ENCODE results near the gene ANAPC2. TPM values are rescaled to one million over a fixed set of nuclear protein-coding genes. Genes with fewer than 3 reads are reported as not detected.

Gene ANAPC2
- polyA plus RNA-seq, 2 of the 4 experiments (the other 2 are of a cell fraction), result 17.5 to 40.7 TPM

GRCh38 chr9:137223078-137223970, 35.0 kb upstream of the ANAPC2 start (continued):
- no peak for TF ChIP-seq REST (IDR thresholded peaks at IDR 0.05)
- TF ChIP-seq POLR2AphosphoS2 (conservative IDR thresholded peaks at IDR 0.05; ENCODE audit: low read length), result no peak
- TF ChIP-seq RARB (CRISPR knock-in tag; IDR thresholded peaks at IDR 0.05), result no peak
- TF ChIP-seq POLR2A (IDR thresholded peaks at IDR 0.05; ENCODE audit: low read length), result peak; percentile 60
- TF ChIP-seq EHMT2 (IDR thresholded peaks at IDR 0.05; ENCODE audit: low read depth), result no peak
- TF ChIP-seq ESRRA (IDR thresholded peaks at IDR 0.05; ENCODE audit: borderline replicate concordance, low read length), result no peak
- no peak for TF ChIP-seq NR3C1 (IDR thresholded peaks at IDR 0.05)
- TF ChIP-seq, protein P1, sequence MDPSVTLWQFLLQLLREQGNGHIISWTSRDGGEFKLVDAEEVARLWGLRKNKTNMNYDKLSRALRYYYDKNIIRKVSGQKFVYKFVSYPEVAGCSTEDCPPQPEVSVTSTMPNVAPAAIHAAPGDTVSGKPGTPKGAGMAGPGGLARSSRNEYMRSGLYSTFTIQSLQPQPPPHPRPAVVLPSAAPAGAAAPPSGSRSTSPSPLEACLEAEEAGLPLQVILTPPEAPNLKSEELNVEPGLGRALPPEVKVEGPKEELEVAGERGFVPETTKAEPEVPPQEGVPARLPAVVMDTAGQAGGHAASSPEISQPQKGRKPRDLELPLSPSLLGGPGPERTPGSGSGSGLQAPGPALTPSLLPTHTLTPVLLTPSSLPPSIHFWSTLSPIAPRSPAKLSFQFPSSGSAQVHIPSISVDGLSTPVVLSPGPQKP (IDR thresholded peaks at IDR 0.05; ENCODE audit: low read depth, low read length), result no peak
- TF ChIP-seq TFCP2L1 (CRISPR knock-in tag; IDR thresholded peaks at IDR 0.05), result no peak
- no peak for TF ChIP-seq TP53 (CRISPR knock-in tag; IDR thresholded peaks at IDR 0.05)

DNA sequence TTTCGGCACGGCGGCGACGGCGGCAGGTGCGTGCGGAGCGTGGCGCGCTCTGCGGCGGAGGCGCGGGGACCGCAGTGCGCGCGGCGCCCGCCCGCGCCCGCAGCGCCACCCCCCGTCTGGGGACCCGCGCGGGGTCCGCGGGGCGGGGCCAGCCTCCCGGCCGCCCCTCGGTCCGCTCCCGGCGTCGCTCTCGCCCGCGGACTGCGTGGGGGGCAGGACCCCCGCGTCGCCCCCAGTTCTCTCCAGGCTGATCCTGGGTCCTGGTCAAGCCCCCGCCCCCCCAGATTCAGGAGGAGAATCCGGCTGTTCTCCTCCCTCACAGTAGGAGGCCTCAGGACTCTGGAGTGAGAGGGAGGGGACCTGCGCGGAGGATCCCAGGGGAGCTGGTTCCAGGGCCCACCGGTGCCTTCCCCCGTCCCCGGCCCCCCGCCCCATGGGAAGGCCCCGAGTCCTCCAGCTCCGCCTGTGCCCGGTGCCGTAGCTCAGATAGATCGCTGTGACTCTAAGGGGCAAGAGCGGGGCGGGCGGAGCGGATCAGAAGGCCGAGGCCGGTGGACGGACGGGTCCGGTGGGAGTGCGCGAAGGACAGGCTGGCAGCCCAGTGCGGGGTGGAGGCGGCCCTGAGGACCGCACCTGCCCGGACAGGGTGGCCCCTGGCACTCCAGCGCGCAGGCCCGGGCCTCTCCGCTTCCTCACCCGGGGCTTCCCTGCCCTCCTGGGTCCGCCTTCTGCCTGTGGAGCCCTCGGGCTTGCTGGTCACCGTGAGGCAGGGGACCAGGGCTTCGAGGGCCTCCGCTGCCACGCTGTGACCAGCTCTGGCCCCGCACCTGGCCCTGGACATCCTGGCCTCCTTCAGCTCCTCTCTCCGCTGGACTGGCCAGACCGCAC, 34.1 kb upstream of the ANAPC2 start, which contains the start of gene RNF208:
Gene RNF208, minus strand, starts transcription at position 51 of the 888 bp plus-strand sequence. CDS start 1,028 bp downstream, outside the sequence.
- H3K4me2 ChIP-seq, result peak within 1 kb of the TSS; percentile 82
- no peak for FAIRE-seq
- ChIA-PET POLR2A (interaction anchor here (0.6 to 3.5 kb wide), 14 partner anchors 13 to 375 kb away, joined by 3 to 37 read pairs (median 6); partner anchors contain the start of genes ANAPC2, SSNA1, TOR4A and TPRN), CTCF (interaction anchor here (0.7 to 10.1 kb wide), 11 partner anchors 12 to 193 kb away, joined by 3 to 113 read pairs (median 7); partner anchors contain the start of genes ANAPC2, NPDC1, SSNA1 and TUBB4B)
- no peak for DNase-seq (ENCODE audit: low read depth in 1 of 2, low spot score in 1 of 2)
- H3K27ac ChIP-seq, result peak within 1 kb of the TSS; percentile 89 to 93
- 91% methylated on average over 71 of the region's 88 CpGs for WGBS (ENCODE audit: missing lambda C conversion rate)
- no peaks in the 10 kb centered on the region for H3K9me3 ChIP-seq
- H3K4me1 ChIP-seq, result peaks cover 64% of the 10 kb centered on the region
- H3K4me3 ChIP-seq, result peak within 1 kb of the TSS; percentile 72
- ATAC-seq, result peak; percentile 0; a peak in 3 of 6 replicates
- TF ChIP-seq TP53 (CRISPR knock-in tag; IDR thresholded peaks at IDR 0.05) (no peak), CBX8 (IDR thresholded peaks at IDR 0.05) (no peak), EHMT2 (IDR thresholded peaks at IDR 0.05; ENCODE audit: low read depth) (no peak), HOXB5 (CRISPR knock-in tag; IDR thresholded peaks at IDR 0.05) (no peak)

- Histone ChIP-seq H3K4me1 (peaks cover 64% of the 10 kb centered on the region), H3K4me3 (peak overlapping the region; percentile 28)
- TF ChIP-seq EHMT2 (IDR thresholded peaks at IDR 0.05; ENCODE audit: low read depth) (no peak), NFE2L2 (conservative IDR thresholded peaks at IDR 0.05; ENCODE audit: low read length) (no peak), MAZ (IDR thresholded peaks at IDR 0.05; ENCODE audit: borderline replicate concordance, low read depth, low read length) (no peak), RCOR1 (IDR thresholded peaks at IDR 0.05; ENCODE audit: low read depth, low read length) (no peak), CHD2 (IDR thresholded peaks at IDR 0.05; ENCODE audit: low read length, partially characterized antibody) (no peak), CBX8 (IDR thresholded peaks at IDR 0.05) (no peak), NPAS2 (CRISPR knock-in tag; IDR thresholded peaks at IDR 0.05; ENCODE audit: borderline replicate concordance) (no peak), KDM5A (IDR thresholded peaks at IDR 0.05) (no peak), MYC (IDR thresholded peaks at IDR 0.05; ENCODE audit: borderline replicate concordance, low read length) (no peak), NR3C1 (IDR thresholded peaks at IDR 0.05) (no peak), HDAC2 (IDR thresholded peaks at IDR 0.05) (no peak), PBX3 (IDR thresholded peaks at IDR 0.05) (no peak), HOXB5 (CRISPR knock-in tag; IDR thresholded peaks at IDR 0.05) (no peak), ESRRA (IDR thresholded peaks at IDR 0.05; ENCODE audit: borderline replicate concordance, low read length) (no peak)
- TF ChIP-seq, protein P2, sequence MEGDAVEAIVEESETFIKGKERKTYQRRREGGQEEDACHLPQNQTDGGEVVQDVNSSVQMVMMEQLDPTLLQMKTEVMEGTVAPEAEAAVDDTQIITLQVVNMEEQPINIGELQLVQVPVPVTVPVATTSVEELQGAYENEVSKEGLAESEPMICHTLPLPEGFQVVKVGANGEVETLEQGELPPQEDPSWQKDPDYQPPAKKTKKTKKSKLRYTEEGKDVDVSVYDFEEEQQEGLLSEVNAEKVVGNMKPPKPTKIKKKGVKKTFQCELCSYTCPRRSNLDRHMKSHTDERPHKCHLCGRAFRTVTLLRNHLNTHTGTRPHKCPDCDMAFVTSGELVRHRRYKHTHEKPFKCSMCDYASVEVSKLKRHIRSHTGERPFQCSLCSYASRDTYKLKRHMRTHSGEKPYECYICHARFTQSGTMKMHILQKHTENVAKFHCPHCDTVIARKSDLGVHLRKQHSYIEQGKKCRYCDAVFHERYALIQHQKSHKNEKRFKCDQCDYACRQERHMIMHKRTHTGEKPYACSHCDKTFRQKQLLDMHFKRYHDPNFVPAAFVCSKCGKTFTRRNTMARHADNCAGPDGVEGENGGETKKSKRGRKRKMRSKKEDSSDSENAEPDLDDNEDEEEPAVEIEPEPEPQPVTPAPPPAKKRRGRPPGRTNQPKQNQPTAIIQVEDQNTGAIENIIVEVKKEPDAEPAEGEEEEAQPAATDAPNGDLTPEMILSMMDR (IDR thresholded peaks at IDR 0.05), result no peak
These were observed 33.2 kb upstream of the ANAPC2 start for GRCh38 chr9:137221506-137222111.

More at GRCh38 chr9:137221506-137222111, 33.2 kb upstream of the ANAPC2 start:
- ChIA-PET POLR2A (interaction anchor here (1.4 kb wide), 1 partner anchor 19 kb away, joined by 4 read pairs; no protein-coding TSS in a partner anchor), CTCF (interaction anchor here (2.2 to 10.1 kb wide), 4 partner anchors 15 to 175 kb away, joined by 5 to 113 read pairs (median 76); partner anchors contain the start of genes ANAPC2, NPDC1, SSNA1 and TUBB4B)
- no peak for DNase-seq (ENCODE audit: low read depth in 1 of 2, low spot score in 1 of 2)
- Histone ChIP-seq H3K4me2 (peak overlapping the region; percentile 82), H3K9me3 (no peaks in the 10 kb centered on the region), H3K27ac (peak overlapping the region; percentile 29 to 89; a peak in 4 of 6 replicates)
- ATAC-seq, result no peak
- FAIRE-seq, result no peak
- 61% methylated on average over 17 of the region's 61 CpGs for WGBS (ENCODE audit: missing lambda C conversion rate)
